Activated CD8-positive, alpha-beta T cell treated with anti-CD3 and anti-CD28 coated beads for 36 hours (primary cell): ENCODE data around the gene NPAT. TPM values are rescaled to one million over a fixed set of nuclear protein-coding genes. Genes with fewer than 3 reads are reported as not detected.

Experiments
- ATAC-seq: fragments of 200-7000 bp; cut with Tn5 transposase; one replicate; pipeline ENCODE4 v1.10.0; 2021; ENCODE audit warnings: mild to moderate bottlenecking, moderate library complexity
- CTCF ChIA-PET: fragments of 350-600 bp; sonication (Branson Sonifier 250); formaldehyde crosslinking; loops from one replicate; lab custom pipeline; 2021; ENCODE audit warnings: antibody characterized with exemption; lab: Charles Lee
- POLR2A ChIA-PET: fragments of 350-600 bp; sonication (Branson Sonifier 250); formaldehyde crosslinking; loops from one replicate; lab custom pipeline; 2021; ENCODE audit warnings: antibody characterized with exemption; lab: Charles Lee
- DNase-seq: peaks from one replicate; pipeline ENCODE4 v3.0.0-alpha.2; 2020
- H3K27ac Mint-ChIP-seq: one replicate; pipeline ENCODE4 v1.8.0; 2021; ENCODE audit warnings: mild to moderate bottlenecking, mixed read lengths
- H3K27me3 Mint-ChIP-seq: one replicate; pipeline ENCODE4 v1.8.0; 2021; ENCODE audit warnings: mixed read lengths
- H3K36me3 Mint-ChIP-seq: one replicate; pipeline ENCODE4 v1.8.0; 2021; ENCODE audit warnings: low read depth, mixed read lengths
- H3K4me1 Mint-ChIP-seq: one replicate; pipeline ENCODE4 v1.8.0; 2021; ENCODE audit warnings: low read depth, mixed read lengths
- H3K4me3 Mint-ChIP-seq: one replicate; pipeline ENCODE4 v1.8.0; 2021; ENCODE audit warnings: mild to moderate bottlenecking, moderate library complexity, mixed read lengths
- H3K9me3 Mint-ChIP-seq: one replicate; pipeline ENCODE4 v1.8.0; 2021; ENCODE audit warnings: mixed read lengths
- intact Hi-C: fragments of 100-400 bp; cut with micrococcal nuclease; formaldehyde crosslinking; loops from one replicate; pipeline ENCODE4 v1.10.0; 2022
- total RNA-seq, 2 experiments: library from RNA; stranded (reverse); gene quantifications; one replicate each; pipeline ENCODE4 v1.2.3, GENCODE V29; 2021
- TF ChIP-seq, protein P1 (sequence below): fragments of 200-600 bp; IDR thresholded peaks from one replicate; pipeline ENCODE4 v1.8.0; 2022; ENCODE audit warnings: antibody characterized with exemption, mild to moderate bottlenecking

NPAT gene
- total RNA-seq, 2 experiments from 2014 or later, result 32.1 to 37.1 TPM

DNA sequence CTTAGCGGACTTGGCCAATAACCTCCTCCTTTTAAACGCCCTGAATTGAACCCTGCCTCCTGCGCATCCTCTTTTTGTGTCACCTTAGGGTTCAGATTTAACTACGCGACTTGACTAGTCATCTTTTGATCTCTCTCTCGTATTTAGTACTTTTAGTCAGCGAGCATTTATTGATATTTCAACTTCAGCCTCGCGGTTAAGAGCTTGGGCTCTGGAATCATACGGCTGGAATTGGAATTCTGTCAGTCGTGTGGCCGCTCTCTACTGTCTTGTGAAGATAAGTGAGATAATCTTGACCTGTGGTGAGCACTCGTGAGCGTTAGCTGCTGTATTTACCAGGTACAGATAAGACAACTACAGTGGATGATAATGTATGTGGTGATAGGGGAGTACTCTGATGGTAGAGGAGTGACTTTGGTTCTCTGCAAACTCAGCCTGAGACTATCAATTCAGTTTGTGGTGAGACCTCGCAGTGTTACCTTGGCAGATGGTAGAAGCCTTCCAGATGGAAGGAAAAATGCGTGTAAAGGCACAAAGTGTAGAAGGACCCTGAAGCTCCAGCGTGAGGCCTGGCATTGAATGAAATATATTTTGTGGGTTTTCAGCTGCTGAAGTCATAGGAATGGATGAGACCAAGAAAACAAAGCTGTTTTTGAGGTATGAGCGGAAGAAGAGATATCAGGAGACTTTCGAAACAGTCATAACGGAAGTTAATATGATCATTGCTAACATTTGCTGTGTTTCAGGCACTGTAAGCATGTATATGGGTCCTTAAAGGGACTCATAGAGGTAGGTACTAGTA lies 1.1 kb upstream of the NPAT start:
- Mint-ChIP-seq H3K9me3 (no peaks in the 10 kb centered on the region), H3K36me3 (peaks cover 45% of the 10 kb centered on the region), H3K4me1 (peaks cover 37% of the 10 kb centered on the region), H3K4me3 (no peak overlapping the region), H3K27me3 (no peaks in the 10 kb centered on the region), H3K27ac (no peak overlapping the region)
- TF ChIP-seq, protein P1, sequence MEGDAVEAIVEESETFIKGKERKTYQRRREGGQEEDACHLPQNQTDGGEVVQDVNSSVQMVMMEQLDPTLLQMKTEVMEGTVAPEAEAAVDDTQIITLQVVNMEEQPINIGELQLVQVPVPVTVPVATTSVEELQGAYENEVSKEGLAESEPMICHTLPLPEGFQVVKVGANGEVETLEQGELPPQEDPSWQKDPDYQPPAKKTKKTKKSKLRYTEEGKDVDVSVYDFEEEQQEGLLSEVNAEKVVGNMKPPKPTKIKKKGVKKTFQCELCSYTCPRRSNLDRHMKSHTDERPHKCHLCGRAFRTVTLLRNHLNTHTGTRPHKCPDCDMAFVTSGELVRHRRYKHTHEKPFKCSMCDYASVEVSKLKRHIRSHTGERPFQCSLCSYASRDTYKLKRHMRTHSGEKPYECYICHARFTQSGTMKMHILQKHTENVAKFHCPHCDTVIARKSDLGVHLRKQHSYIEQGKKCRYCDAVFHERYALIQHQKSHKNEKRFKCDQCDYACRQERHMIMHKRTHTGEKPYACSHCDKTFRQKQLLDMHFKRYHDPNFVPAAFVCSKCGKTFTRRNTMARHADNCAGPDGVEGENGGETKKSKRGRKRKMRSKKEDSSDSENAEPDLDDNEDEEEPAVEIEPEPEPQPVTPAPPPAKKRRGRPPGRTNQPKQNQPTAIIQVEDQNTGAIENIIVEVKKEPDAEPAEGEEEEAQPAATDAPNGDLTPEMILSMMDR, result no peak
- DNase-seq, result peak; percentile 41
- ChIA-PET CTCF (interaction anchor here (1.0 to 7.8 kb wide), 3 partner anchors 15 to 21 kb away, joined by 3 to 79 read pairs (median 3); no protein-coding TSS in a partner anchor), POLR2A (interaction anchor here (0.6 to 4.4 kb wide), 23 partner anchors 9 to 507 kb away, joined by 3 to 121 read pairs (median 4); no protein-coding TSS in a partner anchor)
- peak; percentile 33 for ATAC-seq
- intact Hi-C loops, result loop anchor here (1.0 to 10.0 kb wide), 5 partner anchors 13 to 401 kb away; partner anchors contain the start of genes C11orf65 and POGLUT3

DNA sequence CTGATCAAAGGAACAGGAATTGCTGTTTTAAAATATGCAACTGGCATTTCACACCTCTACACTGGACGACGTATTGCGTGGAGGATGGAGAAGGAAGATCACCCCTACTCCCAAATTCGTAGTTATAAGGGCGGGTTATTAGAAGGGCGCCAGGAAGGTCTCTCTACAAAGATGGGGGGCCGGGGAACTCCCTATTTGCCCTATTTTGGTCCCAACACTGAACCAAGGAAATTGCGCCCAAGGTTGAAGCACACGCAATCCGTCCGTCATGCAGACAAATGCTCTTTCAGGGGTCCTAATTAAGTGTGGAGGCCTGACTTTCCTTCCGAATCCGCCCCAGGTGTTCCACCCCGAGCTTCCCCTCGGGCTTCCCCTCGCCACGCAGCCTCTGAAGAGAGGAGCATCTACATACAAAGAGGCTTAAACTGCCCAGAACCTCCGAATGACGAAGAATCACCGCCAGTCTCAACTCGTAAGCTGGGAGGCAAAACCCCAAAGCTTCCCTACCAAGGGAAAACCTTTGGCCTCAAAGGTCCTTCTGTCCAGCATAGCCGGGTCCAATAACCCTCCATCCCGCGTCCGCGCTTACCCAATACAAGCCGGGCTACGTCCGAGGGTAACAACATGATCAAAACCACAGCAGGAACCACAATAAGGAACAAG lies 396 bp downstream of the NPAT start:
- intact Hi-C loops, result loop anchor here (2.0 to 10.0 kb wide), 3 partner anchors 245 to 403 kb away; partner anchors contain the start of genes C11orf65 and POGLUT3
- DNase-seq (peak; percentile 61), ATAC-seq (no peak)
- peaks cover 48% of the 10 kb centered on the region for H3K36me3 Mint-ChIP-seq
- TF ChIP-seq, protein P1, result no peak
- no peak overlapping the region for H3K27ac Mint-ChIP-seq
- no peaks in the 10 kb centered on the region for H3K27me3 Mint-ChIP-seq
- H3K4me3 Mint-ChIP-seq, result no peak overlapping the region
- ChIA-PET POLR2A (interaction anchor here (0.7 to 4.4 kb wide), 23 partner anchors 9 to 418 kb away, joined by 3 to 121 read pairs (median 4); partner anchors contain the start of gene EXPH5), CTCF (interaction anchor here (1.2 to 7.8 kb wide), 2 partner anchors 17 to 76 kb away, joined by 5 to 79 read pairs; no protein-coding TSS in a partner anchor)
- no peaks in the 10 kb centered on the region for H3K9me3 Mint-ChIP-seq
- H3K4me1 Mint-ChIP-seq, result peaks cover 41% of the 10 kb centered on the region

DNA sequence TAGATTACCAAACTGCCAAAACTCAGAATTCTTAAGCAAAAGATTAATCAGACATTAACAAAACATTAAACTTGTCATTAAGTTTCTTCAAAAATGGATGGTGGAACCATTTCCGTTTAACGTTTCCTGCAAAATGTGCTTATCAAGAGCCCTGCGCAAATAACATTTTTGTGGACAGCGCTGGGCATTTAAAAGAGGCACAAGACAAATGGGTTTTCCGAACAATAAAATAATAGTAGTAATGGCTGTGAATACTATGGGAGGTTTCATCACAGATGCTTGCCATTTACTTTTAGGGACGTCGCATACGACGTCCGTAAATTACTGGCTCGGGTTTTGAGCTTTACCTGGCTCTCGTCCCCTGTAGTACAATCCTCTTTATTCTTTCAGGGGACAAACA lies 1.1 kb downstream of the NPAT start:
- Mint-ChIP-seq H3K4me1 (peaks cover 43% of the 10 kb centered on the region), H3K36me3 (peaks cover 46% of the 10 kb centered on the region), H3K27me3 (no peaks in the 10 kb centered on the region), H3K9me3 (no peaks in the 10 kb centered on the region), H3K4me3 (no peak overlapping the region), H3K27ac (no peak overlapping the region)
- intact Hi-C loops, result loop anchor here (10.0 kb wide), 2 partner anchors 273 to 403 kb away; partner anchors contain the start of gene POGLUT3
- ChIA-PET POLR2A (interaction anchor here (0.9 to 4.4 kb wide), 16 partner anchors 8 to 372 kb away, joined by 3 to 121 read pairs (median 4); partner anchors contain the start of gene EXPH5), CTCF (interaction anchor here (7.8 kb wide), 1 partner anchor 17 kb away, joined by 79 read pairs; no protein-coding TSS in a partner anchor)
- DNase-seq (no peak), ATAC-seq (no peak)
- TF ChIP-seq, protein P1, result no peak

DNA sequence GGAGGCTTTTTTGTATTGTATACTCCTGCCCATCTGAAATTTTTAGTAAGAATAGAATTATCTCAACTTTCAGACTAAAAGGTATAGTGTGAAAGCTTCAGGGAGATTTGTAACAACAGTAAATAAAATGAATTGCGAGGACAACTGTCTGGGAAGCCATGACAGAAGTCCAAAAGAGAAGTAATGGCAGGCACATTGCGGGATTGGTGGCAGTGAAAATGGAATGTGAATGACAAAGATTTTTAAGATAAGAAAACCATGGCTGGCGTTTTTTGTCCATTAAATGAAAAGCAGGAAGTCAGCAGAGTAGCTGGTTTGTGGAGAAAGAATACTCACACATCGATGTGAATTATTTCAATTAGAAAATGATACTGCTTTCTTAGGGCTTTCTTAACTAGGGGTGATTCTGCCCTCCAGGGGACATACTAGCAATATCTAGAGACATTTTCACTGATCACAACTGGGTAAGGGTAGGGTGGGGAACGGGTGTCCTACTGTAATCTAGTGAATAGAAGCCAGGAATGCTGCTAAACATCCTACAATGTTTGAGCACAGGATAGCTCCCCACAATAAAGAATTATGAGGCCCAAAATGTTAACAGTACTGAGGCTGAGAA lies 1.6 kb downstream of the NPAT start:
- Mint-ChIP-seq H3K36me3 (peaks cover 52% of the 10 kb centered on the region), H3K27me3 (no peaks in the 10 kb centered on the region), H3K4me1 (peaks cover 49% of the 10 kb centered on the region), H3K4me3 (no peak overlapping the region), H3K27ac (no peak overlapping the region), H3K9me3 (no peaks in the 10 kb centered on the region)
- ATAC-seq (no peak), DNase-seq (no peak)
- intact Hi-C loops, result loop anchor here (10.0 kb wide), 2 partner anchors 274 to 404 kb away; partner anchors contain the start of gene POGLUT3
- TF ChIP-seq, protein P1, result no peak
- POLR2A ChIA-PET, result interaction anchor here (0.7 to 4.4 kb wide), 14 partner anchors 8 to 122 kb away, joined by 3 to 121 read pairs (median 4); no protein-coding TSS in a partner anchor
- CTCF ChIA-PET, result interaction anchor here (1.0 kb wide), 1 partner anchor 102 kb away, joined by 4 read pairs; no protein-coding TSS in a partner anchor
